HG03159 (cell line): ENCODE data around the gene ZNF747.

Source experiments
- ATAC-seq: cut with Tn5 transposase; IDR thresholded peaks from one replicate; pipeline ENCODE4 v1.9.1; 2021; ENCODE audit warnings: mild to moderate bottlenecking, moderate library complexity; ENCODE audit not compliant: unreplicated experiment

ZNF747 gene

DNA sequence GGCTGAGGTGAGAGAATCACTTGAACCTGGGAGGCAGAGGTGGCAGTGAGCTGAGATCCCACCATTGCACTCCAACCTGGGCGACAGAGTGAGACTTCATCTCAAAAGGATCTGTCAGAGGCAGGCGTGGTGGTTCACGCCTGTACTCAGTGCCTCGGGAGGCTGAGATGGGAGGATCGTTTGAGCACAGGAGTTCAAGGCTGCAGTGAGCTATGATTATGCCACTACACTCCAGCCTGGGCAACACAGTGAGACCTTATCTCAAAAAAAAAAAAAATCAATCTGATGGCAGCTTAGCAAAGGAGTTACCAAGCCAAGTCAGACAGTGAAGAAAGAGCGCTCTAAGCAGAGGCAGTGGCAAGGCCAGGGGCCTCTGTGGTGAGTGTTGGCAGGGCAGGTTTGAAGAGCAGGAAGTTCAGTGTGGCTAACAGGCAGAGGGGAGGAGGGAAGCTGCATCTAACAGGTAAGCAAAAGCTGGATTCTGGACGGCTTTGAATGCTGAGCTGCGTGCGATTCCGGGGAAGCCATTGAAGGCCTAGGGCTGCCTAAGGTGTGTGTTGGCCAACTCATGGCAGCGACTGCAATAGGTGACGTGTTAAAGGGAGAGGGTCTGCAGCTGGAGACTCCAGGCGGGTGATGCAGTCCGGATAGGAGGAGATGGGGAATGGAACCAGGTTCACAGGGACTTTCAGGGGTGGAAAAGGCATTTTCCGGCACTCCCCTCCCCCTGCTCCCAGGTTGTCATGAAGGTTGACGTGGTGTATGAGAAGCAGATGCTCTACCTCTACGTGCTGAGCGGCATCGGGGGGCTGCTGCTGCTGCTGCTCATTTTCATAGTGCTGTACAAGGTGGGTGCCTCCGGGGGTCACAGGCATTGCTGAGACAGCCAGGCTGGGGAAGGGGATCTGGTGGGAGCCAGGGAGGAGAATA is 15.3 kb downstream of the ZNF747 start:
- no peak for ATAC-seq

- no peak for ATAC-seq
Measured at GRCh38 chr16:30518552-30518951, 16.1 kb downstream of the ZNF747 start.

- ATAC-seq: no peak
Measured at GRCh38 chr16:30515275-30515674, 19.4 kb downstream of the ZNF747 start.

- ATAC-seq: no peak
Measured at GRCh38 chr16:30511509-30511908, 23.1 kb downstream of the ZNF747 start.

DNA sequence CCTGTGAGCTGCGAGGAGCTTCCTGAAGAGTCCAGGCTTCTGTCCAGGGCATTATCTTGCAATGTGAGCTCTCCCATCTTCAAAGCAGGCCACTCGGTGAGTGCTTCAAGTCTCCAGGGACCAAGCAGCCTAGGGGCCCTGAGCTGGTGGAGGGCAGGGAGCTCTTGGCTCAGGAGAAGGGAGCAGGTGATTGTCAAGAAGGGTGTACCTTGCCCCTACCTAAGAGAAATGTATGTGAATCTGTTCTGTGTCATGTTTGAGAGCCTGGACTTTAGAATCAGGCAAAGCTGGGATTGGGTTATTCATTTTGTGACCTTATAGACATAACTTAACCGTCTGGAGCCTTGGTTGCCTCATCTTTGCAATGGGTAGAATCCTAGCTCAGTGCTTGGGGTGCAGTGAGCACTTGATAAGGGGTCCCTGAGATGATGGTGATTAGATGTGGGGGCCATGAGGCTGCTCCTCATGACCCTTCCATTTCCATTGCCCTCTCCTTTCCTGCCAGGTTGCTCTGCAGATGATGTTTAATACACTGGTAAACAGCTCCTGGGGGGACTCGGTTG is 24.2 kb downstream of the ZNF747 start:
- ATAC-seq: no peak

DNA sequence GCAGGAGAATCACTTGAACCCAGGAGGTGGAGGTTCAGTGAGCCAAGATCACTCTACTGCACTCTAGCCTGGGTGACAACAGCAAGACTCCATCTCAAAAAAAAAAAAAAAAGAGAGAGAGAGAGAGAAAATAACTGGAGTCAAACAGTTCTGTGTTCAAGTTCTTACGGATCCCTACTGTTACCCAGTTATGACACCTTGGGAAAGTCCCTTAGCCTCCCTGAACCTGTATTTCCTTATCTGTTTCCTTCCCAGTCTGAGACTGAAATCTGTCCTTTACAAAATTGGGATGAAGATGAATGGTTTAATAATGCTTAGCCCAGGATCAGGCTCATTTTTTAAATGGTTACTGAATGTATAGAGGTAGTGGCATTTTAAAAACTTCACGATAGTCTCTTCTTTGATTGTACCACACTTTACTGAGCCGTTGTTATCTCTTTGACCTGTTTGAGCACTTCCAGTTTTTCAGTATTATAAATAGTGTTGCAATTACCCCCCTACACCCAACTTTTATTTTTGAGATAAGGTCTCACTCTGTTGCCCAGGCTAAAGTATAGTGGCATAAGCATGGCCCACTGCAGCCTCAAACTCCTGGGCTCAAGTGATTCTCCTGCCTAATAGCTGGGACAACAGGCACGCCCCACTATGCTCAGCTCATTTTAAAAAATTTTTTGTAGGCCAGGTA is 25.4 kb downstream of the ZNF747 start:
- ATAC-seq: no peak

GRCh38 chr16:30503403-30504296 is 31.0 kb downstream of the ZNF747 start:
- no peak for ATAC-seq

- ATAC-seq: no peak
Measured at GRCh38 chr16:30499284-30499683, 35.4 kb downstream of the ZNF747 start.

- ATAC-seq: no peak
Measured at GRCh38 chr16:30494709-30495108, 39.9 kb downstream of the ZNF747 start.

GRCh38 chr16:30493941-30494488 is 40.6 kb downstream of the ZNF747 start:
- no peak for ATAC-seq

DNA sequence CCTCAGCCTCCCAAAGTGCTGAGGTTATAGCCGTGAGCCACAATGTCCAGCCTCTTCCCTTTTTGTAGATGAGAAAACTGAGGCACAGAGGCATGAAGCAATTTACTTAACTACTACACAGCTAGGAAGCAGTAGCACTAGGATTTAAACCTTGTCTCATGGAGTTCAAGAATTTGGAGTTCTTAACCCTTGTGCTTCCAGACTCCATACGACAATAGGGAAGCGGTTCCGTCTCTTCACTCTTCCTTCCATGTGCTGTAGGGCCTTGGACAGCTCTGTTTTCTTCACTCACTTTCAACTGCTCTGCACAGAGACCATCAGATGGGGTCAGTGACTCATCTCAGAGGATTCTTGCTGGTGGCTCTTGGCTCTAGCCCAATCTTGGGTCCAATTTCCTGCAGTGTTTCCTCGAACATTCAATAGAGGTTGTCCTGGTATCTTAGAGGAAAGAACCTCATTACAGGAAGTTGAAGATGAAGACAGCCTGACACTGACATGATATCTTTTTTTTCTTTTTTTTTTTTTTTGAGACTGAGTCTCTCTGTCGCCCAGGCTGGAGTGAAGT is 42.8 kb downstream of the ZNF747 start:
- ATAC-seq: no peak

DNA sequence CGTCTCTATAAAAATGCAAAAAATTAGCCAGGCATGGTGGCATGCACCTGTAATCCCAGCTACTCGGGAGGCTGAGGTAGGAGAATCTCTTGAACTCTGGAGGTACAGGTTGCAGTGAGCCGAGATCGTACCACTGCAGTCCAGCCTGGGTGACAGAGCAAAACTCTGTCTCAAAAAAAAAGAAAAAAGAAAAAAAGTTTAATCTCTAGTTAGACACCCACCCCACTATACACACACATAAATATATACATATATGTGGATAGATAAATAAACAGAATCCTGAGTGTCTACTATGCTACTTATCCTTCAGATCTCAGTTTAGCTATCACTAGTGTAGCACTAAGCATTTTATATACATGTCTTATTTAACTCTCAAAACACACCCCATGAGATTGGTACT is 43.4 kb downstream of the ZNF747 start:
- ATAC-seq: no peak

- ATAC-seq: no peak
Measured at GRCh38 chr16:30490210-30490609, 44.4 kb downstream of the ZNF747 start.

- no peak for ATAC-seq
Measured at GRCh38 chr16:30488764-30489605, 45.7 kb downstream of the ZNF747 start.

GRCh38 chr16:30485818-30486436 is 48.7 kb downstream of the ZNF747 start:
- no peak for ATAC-seq

DNA sequence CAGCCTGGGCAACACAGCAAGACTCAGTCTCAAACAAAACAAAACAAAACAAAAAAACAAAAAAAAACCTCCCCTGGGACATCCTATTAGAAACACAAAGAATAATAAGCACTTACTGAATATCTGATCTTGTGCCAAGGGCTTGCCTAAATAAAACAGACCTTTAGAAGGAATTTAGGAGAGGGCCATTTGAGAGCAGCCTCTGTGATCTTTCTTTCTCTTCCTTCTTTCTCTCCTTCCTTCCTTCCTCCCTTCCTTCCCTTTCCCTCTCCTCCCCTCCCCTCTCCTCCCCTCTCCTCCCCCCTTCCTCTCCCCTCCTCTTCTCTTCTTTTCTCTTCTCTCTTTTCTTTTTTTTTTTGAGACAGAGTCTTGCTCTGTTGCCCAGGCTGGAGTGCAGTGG is 49.8 kb downstream of the ZNF747 start:
- ATAC-seq: no peak

DNA sequence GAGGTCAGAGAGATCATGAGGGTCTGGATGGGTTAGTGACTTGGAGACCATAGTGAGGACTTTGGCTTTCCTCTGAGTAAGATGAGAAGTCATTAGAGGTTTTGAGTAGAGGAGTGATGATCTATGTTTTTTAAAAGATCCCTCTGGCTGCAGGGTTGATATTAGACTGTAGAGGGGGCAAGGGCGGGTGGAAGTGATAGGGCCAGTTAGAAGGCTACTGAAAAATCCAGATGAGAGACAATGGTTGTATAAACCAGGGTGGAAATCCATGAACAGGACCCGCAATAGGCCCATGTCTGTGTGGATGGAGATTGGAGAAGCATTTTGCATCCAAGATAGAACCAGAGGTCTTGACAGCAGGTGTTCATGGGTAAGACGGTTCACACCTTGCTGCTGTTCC is 52.3 kb downstream of the ZNF747 start:
- ATAC-seq: no peak

DNA sequence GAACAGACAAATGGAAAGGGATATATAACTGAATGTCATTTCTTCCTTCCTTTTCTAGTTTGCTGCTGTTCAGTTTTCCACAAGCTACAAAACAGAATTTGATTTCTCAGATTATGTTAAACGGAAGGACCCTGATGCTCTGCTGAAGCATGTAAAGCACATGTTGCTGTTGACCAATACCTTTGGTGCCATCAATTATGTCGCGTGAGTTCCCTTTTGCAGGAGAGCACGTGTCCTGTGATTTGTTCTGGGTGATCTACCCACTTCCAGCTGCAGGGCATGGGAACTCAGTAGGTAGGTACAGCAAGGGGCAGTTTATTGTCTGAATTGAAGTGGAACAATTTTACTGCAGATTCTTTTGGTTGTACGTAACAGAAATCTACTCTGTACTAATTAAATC is 53.3 kb downstream of the ZNF747 start:
- ATAC-seq: no peak
